ENCODE data around the gene ADCY7. TPM values are rescaled to one million over a fixed set of nuclear protein-coding genes. Genes with fewer than 3 reads are reported as not detected.

ADCY7 gene
- total RNA-seq, 1 experiment from 2014 or later = 39.3 TPM

DNA sequence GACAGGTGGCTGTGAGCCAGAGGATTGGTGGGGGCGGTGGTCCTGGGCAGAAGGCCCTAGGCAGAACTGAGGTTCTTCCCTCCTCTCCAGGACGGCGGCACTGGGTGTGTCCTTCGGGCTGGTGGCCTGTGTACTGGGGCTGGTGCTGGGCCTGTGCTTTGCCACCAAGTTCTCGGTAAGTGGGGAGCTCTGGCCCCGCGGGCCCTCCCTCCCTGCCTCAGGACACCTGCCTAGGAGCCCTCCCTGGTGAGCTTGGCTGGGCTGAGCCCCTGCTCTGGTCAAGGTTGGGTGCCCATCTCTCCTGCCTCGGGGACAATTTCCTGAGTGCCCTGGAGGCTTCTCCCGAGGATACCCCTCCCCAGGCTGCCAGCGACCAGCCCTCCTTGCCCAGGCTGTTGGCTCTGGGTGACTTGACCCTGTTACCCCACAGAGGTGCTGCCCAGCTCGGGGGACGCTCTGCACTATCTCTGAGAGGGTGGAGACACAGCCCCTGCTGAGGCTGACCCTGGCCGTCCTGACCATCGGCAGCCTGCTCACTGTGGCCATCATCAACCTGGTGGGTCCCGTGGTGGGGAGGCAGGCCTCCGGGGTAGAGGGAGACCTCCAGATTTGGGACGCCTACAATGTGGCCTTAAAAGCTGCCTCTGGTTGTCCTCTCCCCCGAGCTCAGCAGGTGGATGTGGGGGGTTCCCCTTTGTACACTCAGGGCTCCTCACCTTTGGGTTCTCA is 42.0 kb downstream of the ADCY7 start:
- BruUV-seq (replicated peaks) = no TSS peak
- ChIA-PET POLR2A (ENCODE audit: unreplicated experiment) (no interaction called here), CTCF (no interaction called here)
- Histone ChIP-seq H2AFZ (no peak overlapping the region), H3K4me1 (replicated peaks; ENCODE audit: insufficient read depth) (no peaks in the 10 kb centered on the region), H3K27me3 (ENCODE audit: insufficient read depth, low read depth) (no peaks in the 10 kb centered on the region), H3K4me3 (no peak overlapping the region), H3K4me2 (no peak overlapping the region), H3K79me2 (ENCODE audit: low read depth) (no peaks in the 10 kb centered on the region), H3K9me2 (ENCODE audit: insufficient read depth) (no peaks in the 10 kb centered on the region), H4K20me1 (ENCODE audit: insufficient read depth) (no peaks in the 10 kb centered on the region), H3K27ac (no peak overlapping the region), H3K36me3 (ENCODE audit: low read depth) (no peaks in the 10 kb centered on the region), H3K9me3 (ENCODE audit: insufficient read depth, low read depth) (no peaks in the 10 kb centered on the region), H3F3A (ENCODE audit: insufficient read depth, low read depth) (no peaks in the 10 kb centered on the region)
- no peak for DNase-seq
- intact Hi-C loops (cut with micrococcal nuclease; ENCODE audit: unreplicated experiment) = no loop called here
- no peak for TF ChIP-seq CTCF (conservative IDR thresholded peaks at IDR 0.05)
- no peak for TF ChIP-seq EZH2 (IDR thresholded peaks at IDR 0.05; ENCODE audit: low read depth)

DNA sequence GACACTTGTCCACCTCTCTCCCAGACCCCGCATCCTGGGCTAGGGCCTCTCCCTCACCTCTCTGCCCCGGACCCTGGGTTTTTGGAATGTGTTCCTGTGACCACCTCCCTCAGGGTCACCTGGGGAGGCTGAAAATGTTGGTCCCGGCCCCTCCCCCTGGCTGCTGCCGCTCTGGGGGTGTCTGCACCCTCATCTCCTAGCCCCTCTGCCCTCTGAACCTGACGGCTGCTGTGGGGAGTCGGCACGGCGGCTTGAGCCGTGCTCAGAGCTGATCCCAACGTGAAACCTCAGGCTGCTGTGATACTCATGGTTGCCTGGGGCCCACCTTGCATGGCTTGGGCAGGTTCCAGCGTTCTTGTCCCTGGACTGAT is 42.8 kb downstream of the ADCY7 start:
- no TSS peak for BruUV-seq (replicated peaks)
- Histone ChIP-seq H3K4me3 (no peak overlapping the region), H3K4me2 (no peak overlapping the region), H3K9me2 (ENCODE audit: insufficient read depth) (no peaks in the 10 kb centered on the region), H3K36me3 (ENCODE audit: low read depth) (peaks cover 2% of the 10 kb centered on the region; the same call in 1 of the 2 replicates), H4K20me1 (ENCODE audit: insufficient read depth) (no peaks in the 10 kb centered on the region), H2AFZ (no peak overlapping the region), H3K79me2 (ENCODE audit: low read depth) (no peaks in the 10 kb centered on the region), H3K27ac (no peak overlapping the region), H3K27me3 (ENCODE audit: insufficient read depth, low read depth) (no peaks in the 10 kb centered on the region), H3K4me1 (replicated peaks; ENCODE audit: insufficient read depth) (no peaks in the 10 kb centered on the region), H3F3A (ENCODE audit: insufficient read depth, low read depth) (no peaks in the 10 kb centered on the region), H3K9me3 (ENCODE audit: insufficient read depth, low read depth) (no peaks in the 10 kb centered on the region)
- no peak for DNase-seq
- ChIA-PET CTCF (no interaction called here), POLR2A (ENCODE audit: unreplicated experiment) (no interaction called here)
- intact Hi-C loops (cut with micrococcal nuclease; ENCODE audit: unreplicated experiment) = no loop called here
- TF ChIP-seq CTCF (conservative IDR thresholded peaks at IDR 0.05) = no peak
- TF ChIP-seq EZH2 (IDR thresholded peaks at IDR 0.05; ENCODE audit: low read depth) = no peak

- Histone ChIP-seq H3K4me3 (no peak overlapping the region), H3K27me3 (ENCODE audit: insufficient read depth, low read depth) (no peaks in the 10 kb centered on the region), H2AFZ (no peak overlapping the region), H3K9me3 (ENCODE audit: insufficient read depth, low read depth) (no peaks in the 10 kb centered on the region), H3F3A (ENCODE audit: insufficient read depth, low read depth) (no peaks in the 10 kb centered on the region), H3K9me2 (ENCODE audit: insufficient read depth) (no peaks in the 10 kb centered on the region), H3K4me2 (no peak overlapping the region), H3K27ac (no peak overlapping the region), H4K20me1 (ENCODE audit: insufficient read depth) (no peaks in the 10 kb centered on the region), H3K36me3 (ENCODE audit: low read depth) (peaks cover 5% of the 10 kb centered on the region; the same call in 1 of the 2 replicates), H3K4me1 (replicated peaks; ENCODE audit: insufficient read depth) (no peaks in the 10 kb centered on the region), H3K79me2 (ENCODE audit: low read depth) (no peaks in the 10 kb centered on the region)
- ChIA-PET CTCF (no interaction called here), POLR2A (ENCODE audit: unreplicated experiment) (no interaction called here)
- intact Hi-C loops (cut with micrococcal nuclease; ENCODE audit: unreplicated experiment) = loop anchor here (5.0 kb wide), 2 partner anchors 62 to 282 kb away; partner anchors contain the start of gene CNEP1R1
- no peak for TF ChIP-seq EZH2 (IDR thresholded peaks at IDR 0.05; ENCODE audit: low read depth)
- TF ChIP-seq CTCF (conservative IDR thresholded peaks at IDR 0.05) = no peak
- no peak for DNase-seq
- TSS peak; percentile 11 for BruUV-seq (replicated peaks)
Observed at GRCh38 chr16:50309527-50310307, 43.4 kb downstream of the ADCY7 start.
